Stimulated activated CD4-positive, alpha-beta T cell treated with anti-CD3 and anti-CD28 coated beads, TNF-alpha, amount 100 ng/mL, for 4 hours (primary cell): ENCODE data around the gene KRTAP9-7.
"Not testable (repeated sequence)": the region's sequence is repeated elsewhere in the genome, so short reads cannot be mapped to it uniquely, and the experiment has no call there.

Experiments
- DNase-seq, 3 experiments: peaks; one replicate each; pipeline ENCODE4 v3.0.0-alpha.2; 2020; ENCODE audit warnings: low read depth in 3 of 3

The KRTAP9-7 gene

GRCh38 chr17:41275648-41276190 lies at the start of gene KRTAP9-7:
TSS of gene KRTAP9-7 (plus strand) at chr17:41275698. CDS start at chr17:41275698, 0 bp downstream.
- DNase-seq = not testable (repeated sequence)

GRCh38 chr17:41226051-41226450 lies 49.4 kb upstream of the KRTAP9-7 start:
- no peak for DNase-seq

- not testable (repeated sequence) for DNase-seq
Measured at GRCh38 chr17:41226598-41227095, 48.9 kb upstream of the KRTAP9-7 start, which contains the start of gene KRTAP9-2. TSS of gene KRTAP9-2 (plus strand) at chr17:41226648. CDS start at chr17:41226655, 7 bp downstream.

GRCh38 chr17:41230094-41230493 lies 45.4 kb upstream of the KRTAP9-7 start:
- DNase-seq = no peak

- DNase-seq = no peak
Measured at GRCh38 chr17:41231731-41232130, 43.8 kb upstream of the KRTAP9-7 start.

- not testable (repeated sequence) for DNase-seq
Measured at GRCh38 chr17:41232399-41233105, 42.9 kb upstream of the KRTAP9-7 start, which contains the start of gene KRTAP9-3. TSS of gene KRTAP9-3 (plus strand) at chr17:41232449. CDS start at chr17:41232502, 53 bp downstream.

GRCh38 chr17:41237116-41237515 lies 38.4 kb upstream of the KRTAP9-7 start:
- DNase-seq = not testable (repeated sequence)

- DNase-seq = not testable (repeated sequence)
Measured at GRCh38 chr17:41237949-41238437, 37.5 kb upstream of the KRTAP9-7 start, which contains the start of gene KRTAP9-8. TSS of gene KRTAP9-8 (plus strand) at chr17:41237999. CDS start at chr17:41238052, 53 bp downstream.

GRCh38 chr17:41246995-41247787 lies 28.3 kb upstream of the KRTAP9-7 start:
- DNase-seq = not testable (repeated sequence)

- not testable (repeated sequence) for DNase-seq
Measured at GRCh38 chr17:41249637-41250240, 25.8 kb upstream of the KRTAP9-7 start, which contains the start of gene KRTAP9-4. TSS of gene KRTAP9-4 (plus strand) at chr17:41249687. CDS start at chr17:41249721, 34 bp downstream.

GRCh38 chr17:41251261-41251660 lies 24.2 kb upstream of the KRTAP9-7 start:
- DNase-seq = no peak

GRCh38 chr17:41254861-41255260 lies 20.6 kb upstream of the KRTAP9-7 start:
- no peak for DNase-seq

- not testable (repeated sequence) for DNase-seq
Measured at GRCh38 chr17:41255381-41256290, 19.9 kb upstream of the KRTAP9-7 start, which contains the start of gene KRTAP9-9. TSS of gene KRTAP9-9 (plus strand) at chr17:41255384.

GRCh38 chr17:41256291-41256685 lies 19.2 kb upstream of the KRTAP9-7 start:
- DNase-seq = no peak

- DNase-seq = no peak
Measured at GRCh38 chr17:41258406-41258805, 17.1 kb upstream of the KRTAP9-7 start.

GRCh38 chr17:41263212-41263611 lies 12.3 kb upstream of the KRTAP9-7 start:
- no peak for DNase-seq

- DNase-seq = no peak
Measured at GRCh38 chr17:41264599-41264998, 10.9 kb upstream of the KRTAP9-7 start.

- no peak for DNase-seq
Measured at GRCh38 chr17:41265078-41265477, 10.4 kb upstream of the KRTAP9-7 start, which contains the start of gene KRTAP9-6. TSS of gene KRTAP9-6 (plus strand) at chr17:41265378. CDS start at chr17:41265378, 0 bp downstream.

GRCh38 chr17:41267711-41268110 lies 7.8 kb upstream of the KRTAP9-7 start:
- DNase-seq = no peak

GRCh38 chr17:41271323-41271722 lies 4.2 kb upstream of the KRTAP9-7 start:
- DNase-seq = not testable (repeated sequence)
